Measurements from ENCODE around the gene RXYLT1.

Gene RXYLT1

GRCh38 chr12:63857771-63858670, 78.3 kb downstream of the RXYLT1 start:
- TF ChIP-seq ZFX (IDR thresholded peaks at IDR 0.05) (no peak), CTCF (conservative IDR thresholded peaks at IDR 0.05) (no peak)
- H3K27ac ChIP-seq, result no peak overlapping the region

Measured in C4-2B (cell line).